DMS53 (cell line): ENCODE measurements around the gene NPBWR2.
"Not testable (repeated sequence)": the region's sequence is repeated elsewhere in the genome, so short reads cannot be mapped to it uniquely, and the experiment has no call there.

Experiments
- DNase-seq: peaks from one replicate; lab custom pipeline; 2025; lab: John Stamatoyannopoulos, UW

NPBWR2 gene

DNA sequence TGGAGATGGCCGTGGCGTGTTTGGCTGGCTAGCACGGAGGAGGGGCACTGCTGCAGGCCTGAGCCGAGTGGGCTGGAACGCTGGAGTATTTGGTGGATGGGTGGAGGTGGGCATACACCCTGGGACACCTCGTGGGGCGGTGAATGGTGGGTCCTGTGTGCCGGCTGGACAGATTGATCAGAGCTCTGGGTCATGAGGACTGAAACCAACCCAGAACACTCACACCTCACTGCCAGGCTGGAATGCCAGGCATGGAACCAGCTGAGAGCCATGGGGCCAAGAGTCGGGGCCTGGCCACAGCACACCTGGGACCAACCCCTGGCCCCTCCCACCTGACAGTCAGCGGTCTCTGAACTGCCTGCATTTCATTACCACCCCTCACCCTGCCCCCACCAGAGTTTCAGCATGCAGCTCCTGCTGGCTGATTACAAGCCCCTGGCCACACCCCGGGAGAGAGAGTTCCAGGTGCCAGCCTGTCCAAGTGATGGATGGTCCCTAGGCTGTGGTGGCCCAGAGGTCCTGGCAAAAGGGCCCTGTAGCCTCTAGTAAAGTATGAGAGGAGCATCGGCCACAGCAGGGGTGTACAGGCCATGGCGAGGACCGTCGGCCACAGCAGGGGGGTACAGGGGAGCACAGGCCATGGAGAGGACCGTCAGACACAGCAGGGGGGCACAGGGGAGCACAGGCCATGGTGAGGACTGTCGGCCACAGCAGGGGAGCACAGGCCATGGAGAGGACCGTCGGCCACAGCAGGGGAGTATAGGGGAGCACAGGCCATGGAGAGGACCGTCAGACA lies 3.3 kb downstream of the NPBWR2 start:
- no peak for DNase-seq

DNA sequence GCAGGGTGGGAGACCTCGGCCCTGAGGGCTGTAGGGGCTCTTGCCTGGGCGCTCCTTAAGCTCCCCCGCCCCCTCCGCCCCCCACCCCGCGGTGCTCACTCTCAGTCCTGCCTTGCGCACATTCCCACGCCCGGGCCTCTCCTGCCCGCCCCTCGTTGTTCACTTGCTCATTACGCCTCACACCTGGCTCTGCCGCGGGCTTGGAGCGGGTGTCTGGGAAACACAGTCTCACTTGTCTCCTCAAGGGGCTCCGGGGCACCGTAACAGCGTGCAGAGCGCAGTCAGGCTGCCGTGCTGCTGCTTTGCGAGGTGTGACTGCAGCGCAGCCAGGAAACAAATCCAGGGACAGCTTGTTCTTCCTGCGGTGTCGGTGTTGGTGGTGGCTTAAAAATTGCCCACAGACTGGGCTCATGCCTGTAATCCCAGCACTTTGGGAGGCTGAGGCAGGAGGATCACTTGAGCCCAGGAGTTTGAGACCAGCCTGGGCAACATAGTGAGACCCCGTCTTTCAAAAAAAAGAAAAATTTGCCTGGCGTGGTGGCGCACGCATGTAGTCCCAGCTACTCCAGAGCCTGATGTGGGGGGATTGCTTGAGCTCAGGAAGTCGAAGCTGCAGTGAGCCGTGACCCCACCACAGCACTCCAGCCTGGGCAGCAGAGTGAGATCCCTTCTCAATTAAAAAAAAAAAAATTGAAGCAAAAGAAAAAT lies 4.6 kb downstream of the NPBWR2 start:
- DNase-seq: peak; percentile 73

DNA sequence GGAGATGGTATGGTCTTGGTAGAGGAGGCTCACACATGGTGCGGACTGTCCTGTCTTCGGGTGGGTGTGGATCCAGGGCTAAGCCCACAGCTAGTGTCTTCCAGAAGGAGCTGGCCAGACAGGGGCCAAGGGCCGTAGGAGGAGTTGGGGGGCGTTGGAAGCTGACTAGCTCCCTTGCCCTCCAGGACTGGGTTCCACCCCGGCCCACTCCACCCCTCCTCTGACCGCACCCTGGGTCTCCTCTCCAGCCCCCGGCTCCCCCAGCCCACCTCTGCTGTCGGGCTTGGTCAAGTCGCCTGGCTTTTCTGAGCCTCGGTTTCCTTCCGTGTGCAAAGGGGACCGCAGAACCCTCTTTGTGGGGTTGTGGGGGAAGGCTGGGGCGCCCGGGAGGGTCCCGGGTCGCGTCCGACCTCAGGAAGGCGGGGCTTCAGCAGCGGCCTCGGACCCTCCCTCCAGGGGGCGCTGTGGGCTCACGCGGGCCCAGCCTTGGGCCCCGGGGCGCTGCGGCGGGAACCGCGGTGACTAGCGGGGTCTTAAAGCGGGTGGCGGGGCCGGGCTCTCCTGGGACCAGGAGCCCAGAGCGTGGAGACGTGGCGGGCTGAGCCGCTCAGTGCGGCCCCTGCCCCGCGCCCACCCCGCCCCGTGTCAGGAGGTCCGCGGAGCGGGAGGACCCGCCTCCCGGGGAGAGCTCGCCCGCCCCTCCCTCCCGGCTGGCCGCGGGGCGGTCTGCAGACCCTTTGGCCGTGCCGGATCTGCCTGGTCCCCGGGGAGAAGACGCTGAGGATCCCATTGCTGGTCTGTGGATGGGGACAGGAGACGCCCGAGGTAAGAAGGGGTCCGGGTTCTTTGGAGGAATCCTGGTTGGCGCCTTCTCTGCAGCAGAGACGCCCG lies 5.4 kb downstream of the NPBWR2 start:
- peak; percentile 71 for DNase-seq

DNA sequence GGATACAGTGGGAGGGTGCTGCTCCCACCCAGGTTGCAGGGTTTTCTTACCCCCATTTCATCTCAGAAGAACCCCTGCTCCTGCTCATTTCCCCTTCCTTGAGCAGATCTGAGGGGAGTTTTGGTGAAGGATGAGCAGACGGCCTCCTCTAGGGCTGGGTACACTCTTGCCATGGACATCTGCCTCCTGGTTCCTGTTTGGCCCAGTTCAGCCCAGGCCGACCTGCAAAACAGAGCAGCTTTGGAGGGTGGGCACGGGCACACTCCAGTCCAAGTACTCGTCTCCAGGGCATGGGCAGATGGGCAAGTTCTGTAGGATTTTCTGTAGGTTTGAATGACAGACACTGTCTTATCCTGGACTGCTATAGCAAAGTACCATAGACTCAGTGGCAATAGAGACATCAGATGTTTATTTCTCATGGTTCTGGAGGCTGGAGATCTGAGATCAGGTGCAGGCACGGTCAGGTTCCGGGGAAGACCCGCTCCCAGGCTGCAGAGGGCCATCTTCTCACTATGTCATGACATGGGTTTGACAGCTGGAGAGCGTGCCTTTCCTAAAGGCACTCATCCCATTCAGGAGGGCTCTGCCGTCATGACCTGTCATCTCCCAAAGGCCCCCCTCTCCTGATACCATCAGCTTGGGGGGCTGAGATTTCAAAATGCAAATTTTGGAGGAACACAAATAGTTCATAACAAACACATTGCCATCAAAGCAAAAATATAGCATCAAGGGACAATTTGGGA lies 6.2 kb downstream of the NPBWR2 start:
- DNase-seq: no peak

DNA sequence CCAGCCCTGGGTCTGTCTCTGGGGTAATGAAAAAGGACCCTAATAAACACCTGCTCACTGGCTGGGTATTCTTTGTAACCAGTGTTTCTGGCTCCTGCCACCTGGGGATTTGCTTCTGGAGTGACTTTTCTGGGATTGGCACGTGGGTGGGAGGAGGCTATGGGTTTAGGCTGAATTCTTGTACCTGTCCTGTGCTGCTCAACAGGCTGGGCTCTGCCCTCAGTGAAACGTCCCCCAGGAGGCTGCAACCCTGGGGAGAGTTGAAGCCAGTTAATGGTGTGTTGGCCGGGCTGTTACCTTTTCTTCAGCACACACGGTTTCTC lies 6.8 kb downstream of the NPBWR2 start:
- no peak for DNase-seq

DNA sequence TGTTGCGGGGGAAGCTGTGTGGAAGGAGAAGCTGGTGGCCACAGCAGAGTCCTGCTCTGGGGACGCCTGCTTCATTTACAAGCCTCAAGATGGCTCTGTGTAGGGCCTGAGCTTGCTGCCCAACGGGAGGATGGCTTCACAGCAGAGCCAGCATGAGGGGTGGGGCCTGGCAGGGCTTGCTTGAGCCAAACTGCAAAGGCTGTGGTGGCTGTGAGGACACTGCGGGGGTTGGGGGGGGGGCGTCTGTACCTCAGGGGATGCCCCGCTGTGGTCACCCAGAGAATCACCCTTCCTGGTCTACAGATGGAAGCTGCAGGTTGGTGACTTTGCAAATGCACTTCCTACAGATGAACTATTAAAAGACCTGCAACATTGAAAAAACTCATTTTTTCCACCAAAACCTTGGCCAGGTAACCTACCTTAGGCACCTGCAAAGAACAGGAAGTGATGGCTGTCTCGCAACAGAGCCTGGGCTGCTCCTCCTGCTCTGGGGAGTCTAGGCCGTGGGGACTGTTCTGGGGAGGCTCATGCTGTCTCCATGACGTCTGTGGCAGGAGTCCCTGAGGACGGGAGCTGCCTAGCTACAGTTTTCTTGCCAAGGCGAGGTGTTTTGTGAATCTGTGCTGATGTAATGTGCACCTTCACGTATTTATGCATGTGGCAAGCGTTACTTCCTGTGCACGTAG lies 7.3 kb downstream of the NPBWR2 start:
- no peak for DNase-seq

DNA sequence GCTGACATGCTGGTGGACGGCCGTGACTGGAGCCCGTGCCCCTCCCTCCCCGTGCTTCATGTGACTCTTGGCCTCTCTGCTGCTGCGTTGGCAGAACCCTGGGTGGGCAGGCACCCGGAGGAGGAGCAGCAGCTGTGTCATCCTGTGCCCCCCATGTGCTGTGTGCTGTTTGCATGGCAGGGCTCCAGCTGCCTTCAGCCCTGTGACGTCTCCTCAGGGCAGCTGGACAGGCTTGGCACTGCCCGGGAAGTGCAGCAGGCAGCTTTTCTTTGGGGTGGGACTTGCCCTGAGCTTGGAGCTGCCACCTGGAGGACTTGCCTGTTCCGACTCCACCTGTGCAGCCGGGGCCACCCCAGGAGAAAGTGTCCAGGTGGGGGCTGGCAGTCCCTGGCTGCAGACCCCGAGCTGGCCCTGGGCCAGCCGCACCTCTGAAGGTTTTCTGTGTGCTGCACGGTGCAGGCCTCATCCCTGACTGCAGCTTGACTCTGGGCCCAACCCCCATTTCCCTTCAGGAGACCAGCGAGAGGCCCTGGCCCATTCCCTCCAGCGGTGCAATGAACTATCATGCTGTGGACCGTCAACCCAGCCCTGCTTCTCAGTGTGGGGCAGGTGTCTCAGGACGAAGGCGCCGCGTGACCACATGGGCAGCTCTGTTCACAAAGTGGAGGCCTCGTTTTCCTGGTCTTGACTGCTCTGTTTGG lies 8.1 kb downstream of the NPBWR2 start:
- no peak for DNase-seq

DNA sequence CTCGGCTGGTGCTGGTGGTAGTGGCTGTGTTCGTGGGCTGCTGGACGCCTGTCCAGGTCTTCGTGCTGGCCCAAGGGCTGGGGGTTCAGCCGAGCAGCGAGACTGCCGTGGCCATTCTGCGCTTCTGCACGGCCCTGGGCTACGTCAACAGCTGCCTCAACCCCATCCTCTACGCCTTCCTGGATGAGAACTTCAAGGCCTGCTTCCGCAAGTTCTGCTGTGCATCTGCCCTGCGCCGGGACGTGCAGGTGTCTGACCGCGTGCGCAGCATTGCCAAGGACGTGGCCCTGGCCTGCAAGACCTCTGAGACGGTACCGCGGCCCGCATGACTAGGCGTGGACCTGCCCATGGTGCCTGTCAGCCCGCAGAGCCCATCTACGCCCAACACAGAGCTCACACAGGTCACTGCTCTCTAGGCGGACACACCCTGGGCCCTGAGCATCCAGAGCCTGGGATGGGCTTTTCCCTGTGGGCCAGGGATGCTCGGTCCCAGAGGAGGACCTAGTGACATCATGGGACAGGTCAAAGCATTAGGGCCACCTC lies 8.8 kb downstream of the NPBWR2 start:
- DNase-seq: no peak

DNA sequence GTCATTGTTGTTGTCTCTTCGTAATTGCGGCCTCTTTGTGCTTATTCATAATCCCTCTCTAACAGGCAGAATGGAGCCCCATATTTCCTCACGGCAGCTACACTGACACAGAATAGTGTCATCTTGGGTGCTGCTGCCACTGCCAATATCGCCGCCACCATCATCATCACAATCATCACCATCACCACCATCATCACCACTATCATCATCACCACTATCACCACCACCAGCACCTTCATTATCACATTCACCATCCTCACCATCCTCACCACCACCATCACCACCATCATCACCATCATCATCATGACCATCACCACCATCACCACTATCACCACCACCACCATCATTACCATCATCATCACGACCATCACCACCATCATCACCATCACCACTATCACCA lies 10.8 kb downstream of the NPBWR2 start:
- DNase-seq: no peak

DNA sequence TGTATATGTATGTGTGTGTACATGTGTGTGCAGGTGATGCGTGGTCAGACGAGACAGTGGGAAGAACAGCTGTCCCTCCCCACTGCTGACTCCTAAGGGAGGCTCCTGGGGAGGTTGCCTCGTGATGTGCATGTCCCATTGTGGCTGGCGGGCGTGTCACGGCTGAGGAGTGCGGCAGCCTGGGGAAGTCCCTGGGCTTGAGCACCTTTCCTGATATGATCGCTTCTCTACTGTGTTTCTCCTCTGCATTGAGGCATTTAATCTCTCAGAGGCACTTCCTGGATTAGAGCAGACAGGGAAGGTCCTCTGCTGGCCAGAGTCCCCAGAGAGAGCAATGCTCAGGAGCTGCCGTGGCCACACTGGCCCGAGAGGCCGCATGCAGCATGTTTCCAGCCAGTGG lies 11.4 kb downstream of the NPBWR2 start:
- peak; percentile 41 for DNase-seq

DNA sequence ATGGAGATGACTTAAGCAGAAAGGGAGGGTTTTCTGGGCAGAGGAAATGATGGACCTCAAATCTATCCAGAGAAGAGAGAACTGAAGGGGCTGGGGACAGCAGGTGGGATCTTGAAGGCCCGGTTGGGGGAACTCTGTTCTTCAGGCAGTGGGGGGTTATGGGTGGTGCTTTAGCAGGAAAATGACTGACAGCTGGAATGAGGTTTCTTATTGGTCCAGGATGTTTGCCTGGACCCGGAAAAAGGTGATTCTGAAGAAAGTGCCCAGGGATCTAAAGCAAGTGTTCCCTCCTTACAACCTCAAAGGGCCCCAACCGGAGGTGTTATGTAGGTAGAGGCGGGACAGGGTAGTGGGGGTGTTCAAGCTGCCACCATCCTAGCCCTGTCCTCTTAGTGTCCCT lies 11.9 kb downstream of the NPBWR2 start:
- no peak for DNase-seq

DNA sequence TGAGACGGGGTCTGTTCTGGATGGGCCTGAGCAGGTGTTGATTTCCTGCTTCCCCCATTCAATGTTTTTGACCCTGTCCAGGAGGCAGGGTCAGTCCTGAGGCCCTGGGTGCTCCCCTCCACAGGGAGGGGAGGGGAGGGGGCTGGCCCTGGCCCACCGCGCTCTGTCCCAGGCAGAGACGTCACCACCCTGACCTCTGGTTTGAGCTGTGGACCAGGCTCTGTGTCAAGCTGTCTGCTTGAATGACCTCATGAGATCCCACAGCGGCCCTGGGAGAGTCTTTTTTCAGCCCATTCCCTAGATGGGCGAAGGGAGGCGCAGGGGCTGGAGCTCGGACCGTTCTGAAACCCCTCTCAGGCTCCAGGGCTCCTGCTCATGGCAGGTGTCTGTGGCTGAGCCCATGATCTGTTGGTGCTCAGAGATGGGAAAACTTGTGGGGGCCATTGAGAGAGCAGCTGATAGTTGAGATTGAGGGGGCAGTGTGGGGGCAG lies 14.3 kb downstream of the NPBWR2 start:
- peak; percentile 76 for DNase-seq

DNA sequence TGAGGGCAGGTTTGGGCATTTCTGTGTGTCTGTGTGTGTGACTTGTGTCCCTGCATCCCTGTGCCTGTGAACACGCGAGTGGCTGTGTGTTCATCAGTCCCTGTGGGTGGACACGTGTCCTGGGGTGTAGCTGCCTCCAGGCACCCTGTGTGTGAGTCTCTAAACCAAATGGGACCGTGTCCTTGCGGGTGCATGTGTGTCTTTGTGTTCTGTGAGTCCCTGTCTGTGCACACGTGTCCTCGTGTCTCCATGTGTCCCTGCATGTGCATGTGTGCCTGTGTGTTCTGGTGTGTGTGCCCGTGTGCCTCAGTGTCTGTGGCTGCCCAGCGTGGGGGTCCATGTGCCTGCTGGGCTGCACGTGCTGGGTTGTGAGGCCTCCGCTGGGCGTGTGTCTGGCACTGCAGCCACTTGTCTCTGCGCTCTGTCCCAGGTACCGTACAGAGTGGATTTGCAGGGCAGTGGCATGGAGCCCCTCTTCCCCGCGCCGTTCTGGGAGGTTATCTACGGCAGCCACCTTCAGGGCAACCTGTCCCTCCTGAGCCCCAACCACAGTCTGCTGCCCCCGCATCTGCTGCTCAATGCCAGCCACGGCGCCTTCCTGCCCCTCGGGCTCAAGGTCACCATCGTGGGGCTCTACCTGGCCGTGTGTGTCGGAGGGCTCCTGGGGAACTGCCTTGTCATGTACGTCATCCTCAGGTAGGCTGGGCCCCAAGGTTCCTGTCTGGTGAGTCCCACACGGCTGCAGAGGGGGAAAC lies 14.9 kb downstream of the NPBWR2 start:
- DNase-seq: peak; percentile 61

DNA sequence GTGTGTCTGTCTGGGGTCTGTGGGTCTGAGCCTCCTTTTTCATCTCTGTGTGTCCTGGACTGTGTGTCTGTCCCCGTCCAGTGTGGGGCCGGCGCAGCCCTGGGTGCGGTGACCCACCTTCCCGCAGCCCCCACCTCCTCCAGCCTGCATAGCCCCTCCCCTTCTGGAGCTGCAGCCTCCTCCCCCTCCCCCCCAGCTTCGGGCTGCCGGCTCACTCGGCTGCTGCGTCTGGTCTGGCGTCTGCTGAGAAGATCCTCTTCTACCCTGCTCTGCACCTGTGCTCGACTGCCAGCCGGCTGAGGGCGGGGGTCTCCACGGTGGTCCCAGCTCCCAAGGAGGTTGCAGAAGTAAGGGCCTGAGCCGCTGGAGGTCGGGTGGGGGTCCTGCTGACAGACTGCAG lies 15.6 kb downstream of the NPBWR2 start:
- peak; percentile 35 for DNase-seq

DNA sequence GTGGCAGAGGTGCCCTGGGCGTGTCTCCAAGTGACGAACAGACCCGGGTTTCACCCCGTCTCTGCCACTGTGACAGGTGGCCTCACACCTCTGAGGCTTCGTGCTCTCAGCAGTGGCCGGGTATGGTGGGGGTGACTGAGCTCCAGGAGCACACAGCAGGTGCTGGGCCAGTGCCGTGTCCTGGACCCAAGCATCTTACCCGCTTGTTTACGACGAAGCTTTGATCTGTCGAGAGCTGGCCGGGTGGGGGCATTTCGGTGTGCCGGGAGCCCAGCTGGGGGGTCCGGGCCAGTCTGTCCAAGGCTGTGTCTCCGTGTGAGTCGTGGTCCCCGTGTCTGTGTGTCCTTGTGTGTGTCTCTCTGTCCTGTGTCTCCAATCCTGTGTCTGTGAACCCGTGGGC lies 16.0 kb downstream of the NPBWR2 start:
- no peak for DNase-seq

DNA sequence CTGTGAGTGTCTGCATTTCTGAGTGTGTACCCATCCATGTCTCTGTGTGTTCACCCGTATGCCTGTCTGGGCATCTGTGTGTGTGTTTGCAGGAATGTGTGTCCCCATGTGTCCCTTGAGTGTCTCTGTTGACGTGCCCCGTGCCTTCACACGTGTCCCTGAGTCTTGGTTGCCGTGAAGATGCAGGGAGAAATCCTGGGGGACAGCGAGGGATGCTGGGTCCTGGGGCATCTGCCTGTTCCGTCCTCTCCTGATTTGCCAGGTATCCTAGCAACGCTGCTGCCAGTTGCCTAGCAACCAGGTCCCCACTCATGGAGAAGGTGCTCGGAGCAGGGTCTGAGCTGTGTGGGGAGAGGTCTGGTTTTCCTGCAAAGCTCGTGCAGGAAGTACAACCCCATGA lies 17.2 kb downstream of the NPBWR2 start:
- DNase-seq: peak; percentile 65

DNA sequence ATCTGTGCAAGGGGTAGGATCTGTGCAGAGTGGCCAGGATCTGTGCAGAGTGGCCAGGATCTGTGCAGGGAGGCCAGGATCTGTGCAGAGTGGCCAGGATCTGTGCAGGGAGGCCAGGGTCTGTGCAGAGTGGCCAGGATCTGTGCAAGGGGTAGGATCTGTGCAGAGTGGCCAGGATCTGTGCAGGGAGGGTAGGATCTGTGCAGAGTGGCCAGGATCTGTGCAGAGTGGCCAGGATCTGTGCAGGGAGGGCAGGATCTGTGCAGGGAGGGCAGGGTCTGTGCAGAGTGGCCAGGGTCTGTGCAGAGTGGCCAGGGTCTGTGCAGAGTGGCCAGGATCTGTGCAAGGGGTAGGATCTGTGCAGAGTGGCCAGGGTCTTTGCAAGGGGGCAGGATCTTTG lies 18.8 kb downstream of the NPBWR2 start:
- not testable (repeated sequence) for DNase-seq

DNA sequence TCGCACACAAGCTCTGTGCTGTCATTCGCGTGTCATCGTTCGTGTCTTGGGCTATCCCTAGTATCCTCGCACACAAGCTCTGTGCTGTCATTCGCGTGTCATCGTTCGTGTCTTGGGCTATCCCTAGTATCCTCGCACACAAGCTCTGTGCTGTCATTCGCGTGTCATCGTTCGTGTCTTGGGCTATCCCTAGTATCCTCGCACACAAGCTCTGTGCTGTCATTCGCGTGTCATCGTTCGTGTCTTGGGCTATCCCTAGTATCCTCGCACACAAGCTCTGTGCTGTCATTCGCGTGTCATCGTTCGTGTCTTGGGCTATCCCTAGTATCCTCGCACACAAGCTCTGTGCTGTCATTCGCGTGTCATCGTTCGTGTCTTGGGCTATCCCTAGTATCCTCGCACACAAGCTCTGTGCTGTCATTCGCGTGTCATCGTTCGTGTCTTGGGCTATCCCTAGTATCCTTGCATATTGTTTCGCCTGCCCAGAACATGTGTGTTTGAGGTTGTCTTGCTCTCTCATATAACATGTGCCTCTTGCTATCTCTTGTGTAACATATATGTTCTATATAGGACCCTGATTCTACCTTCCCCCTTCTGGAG lies 20.0 kb downstream of the NPBWR2 start:
- DNase-seq: not testable (repeated sequence)

DNA sequence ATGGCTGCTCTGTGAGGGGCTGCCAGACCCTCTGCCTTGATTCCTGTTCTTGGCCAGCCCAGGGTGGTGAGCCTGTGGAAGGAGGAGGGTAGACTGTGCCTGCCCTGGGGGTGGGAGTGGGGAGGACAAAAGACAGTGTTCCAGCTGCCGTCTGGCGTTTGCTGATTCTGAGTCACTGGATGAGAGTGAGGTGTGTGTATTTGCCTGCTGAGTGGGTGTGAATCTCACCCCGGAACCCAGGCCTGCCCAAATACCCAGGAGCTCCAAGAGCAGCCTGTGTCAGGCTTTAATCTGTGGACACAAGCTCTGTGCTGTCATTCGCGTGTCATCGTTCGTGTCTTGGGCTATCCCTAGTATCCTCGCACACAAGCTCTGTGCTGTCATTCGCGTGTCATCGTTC lies 20.6 kb downstream of the NPBWR2 start:
- DNase-seq: peak; percentile 61
